Activated T-cell treated with anti-CD3 and anti-CD28 coated beads, Interleukin-2, amount 50 U/mL, for 72 hours (primary cell): ENCODE data around the gene VPS39. TPM values are rescaled to one million over a fixed set of nuclear protein-coding genes. Genes with fewer than 3 reads are reported as not detected.

ENCODE experiments used
- ATAC-seq, 2 donors: fragments of 150-1000 bp; cut with Tn5 transposase; replicated peaks in 1 of 2; 2 replicates each; pipeline ENCODE4 v1.10.0; 2021; ENCODE audit warnings: moderate library complexity in 2 of 2, mild to moderate bottlenecking in 1 of 2
- DNase-seq, 2 donors: peaks; one replicate each; pipeline ENCODE4 v3.0.0; 2021 to 2022; ENCODE audit warnings: mixed read lengths in 1 of 2
- H3K27ac Mint-ChIP-seq: one replicate; pipeline ENCODE4 v1.8.0; 2022; ENCODE audit warnings: mild to moderate bottlenecking, moderate library complexity, mixed read lengths
- H3K27me3 Mint-ChIP-seq: one replicate; pipeline ENCODE4 v1.8.0; 2022; ENCODE audit warnings: low read depth, mixed read lengths
- H3K36me3 Mint-ChIP-seq, 2 donors: one replicate each; pipeline ENCODE4 v1.8.0; 2022; ENCODE audit warnings: mixed read lengths in 2 of 2, mild to moderate bottlenecking in 1 of 2; ENCODE audit not compliant: insufficient read depth in 2 of 2
- H3K4me1 Mint-ChIP-seq: one replicate; pipeline ENCODE4 v1.8.0; 2022; ENCODE audit warnings: low read depth, mixed read lengths
- H3K4me3 Mint-ChIP-seq, 2 donors: one replicate each; pipeline ENCODE4 v1.8.0; 2022; ENCODE audit warnings: mild to moderate bottlenecking in 2 of 2, mixed read lengths in 2 of 2, moderate library complexity in 2 of 2
- H3K9me3 Mint-ChIP-seq, 2 donors: one replicate each; pipeline ENCODE4 v1.8.0; 2022; ENCODE audit warnings: mixed read lengths in 2 of 2
- total RNA-seq, 2 donors: library from RNA; stranded (reverse); gene quantifications; one replicate each; pipeline ENCODE4 v1.2.3, GENCODE V29; 2022

VPS39 gene
- total RNA-seq, 2 donors from 2014 or later: 79.8 to 95.3 TPM

GRCh38 chr15:42133886-42134502 lies 74.1 kb downstream of the VPS39 start:
- peaks cover 9% of the 10 kb centered on the region for H3K27me3 Mint-ChIP-seq
- H3K9me3 Mint-ChIP-seq: no peaks in the 10 kb centered on the region
- no peaks in the 10 kb centered on the region for H3K36me3 Mint-ChIP-seq
- ATAC-seq (peak; percentile 83 to 84), DNase-seq (peak; percentile 77)
- peaks cover 6% of the 10 kb centered on the region for H3K4me1 Mint-ChIP-seq
- no peak overlapping the region for H3K27ac Mint-ChIP-seq
- H3K4me3 Mint-ChIP-seq: no peak overlapping the region

GRCh38 chr15:42133356-42133755 lies 74.7 kb downstream of the VPS39 start:
- no peak for DNase-seq
- no peak for ATAC-seq
- Mint-ChIP-seq H3K4me3 (no peak overlapping the region), H3K27ac (no peak overlapping the region), H3K9me3 (no peaks in the 10 kb centered on the region), H3K4me1 (peaks cover 6% of the 10 kb centered on the region), H3K27me3 (peaks cover 9% of the 10 kb centered on the region), H3K36me3 (no peaks in the 10 kb centered on the region)

- no peak for ATAC-seq
- DNase-seq: no peak
- peaks cover 9% of the 10 kb centered on the region for H3K27me3 Mint-ChIP-seq
- H3K27ac Mint-ChIP-seq: no peak overlapping the region
- no peak overlapping the region for H3K4me3 Mint-ChIP-seq
- H3K4me1 Mint-ChIP-seq: no peaks in the 10 kb centered on the region
- no peaks in the 10 kb centered on the region for H3K9me3 Mint-ChIP-seq
- no peaks in the 10 kb centered on the region for H3K36me3 Mint-ChIP-seq
Measured at GRCh38 chr15:42131826-42132806, 76.0 kb downstream of the VPS39 start.

- no peak overlapping the region for H3K27ac Mint-ChIP-seq
- DNase-seq (no peak), ATAC-seq (no peak)
- H3K27me3 Mint-ChIP-seq: peaks cover 9% of the 10 kb centered on the region
- no peaks in the 10 kb centered on the region for H3K4me1 Mint-ChIP-seq
- no peaks in the 10 kb centered on the region for H3K36me3 Mint-ChIP-seq
- no peaks in the 10 kb centered on the region for H3K9me3 Mint-ChIP-seq
- H3K4me3 Mint-ChIP-seq: no peak overlapping the region
Measured at GRCh38 chr15:42131006-42131405, 77.1 kb downstream of the VPS39 start.

- Mint-ChIP-seq H3K36me3 (no peaks in the 10 kb centered on the region), H3K4me1 (no peaks in the 10 kb centered on the region), H3K27ac (no peak overlapping the region), H3K9me3 (no peaks in the 10 kb centered on the region), H3K4me3 (no peak overlapping the region), H3K27me3 (peaks cover 13% of the 10 kb centered on the region)
- DNase-seq (no peak), ATAC-seq (no peak)
Measured at GRCh38 chr15:42130246-42130986, 77.7 kb downstream of the VPS39 start.

- Mint-ChIP-seq H3K27ac (no peak overlapping the region), H3K36me3 (no peaks in the 10 kb centered on the region), H3K4me3 (peak overlapping the region in 1 of 2 donors; percentile 34), H3K9me3 (no peaks in the 10 kb centered on the region), H3K4me1 (no peaks in the 10 kb centered on the region), H3K27me3 (peaks cover 17% of the 10 kb centered on the region)
- ATAC-seq (peak in 1 of 2 donors; percentile 54), DNase-seq (no peak)
Measured at GRCh38 chr15:42129364-42129763, 78.7 kb downstream of the VPS39 start.

- H3K27me3 Mint-ChIP-seq: peaks cover 17% of the 10 kb centered on the region
- H3K27ac Mint-ChIP-seq: no peak overlapping the region
- H3K4me1 Mint-ChIP-seq: no peaks in the 10 kb centered on the region
- H3K9me3 Mint-ChIP-seq: no peaks in the 10 kb centered on the region
- no peak overlapping the region for H3K4me3 Mint-ChIP-seq
- DNase-seq (no peak), ATAC-seq (no peak)
- H3K36me3 Mint-ChIP-seq: no peaks in the 10 kb centered on the region
Measured at GRCh38 chr15:42128476-42128875, 79.6 kb downstream of the VPS39 start.

- Mint-ChIP-seq H3K36me3 (no peaks in the 10 kb centered on the region), H3K4me1 (peaks cover 7% of the 10 kb centered on the region), H3K27me3 (peaks cover 14% of the 10 kb centered on the region), H3K27ac (no peak overlapping the region), H3K4me3 (no peak overlapping the region), H3K9me3 (no peaks in the 10 kb centered on the region)
- ATAC-seq: no peak
- no peak for DNase-seq
Measured at GRCh38 chr15:42123546-42123945, 84.6 kb downstream of the VPS39 start.

- ATAC-seq: no peak
- H3K36me3 Mint-ChIP-seq: no peaks in the 10 kb centered on the region
- no peak for DNase-seq
- peaks cover 15% of the 10 kb centered on the region for H3K27me3 Mint-ChIP-seq
- H3K27ac Mint-ChIP-seq: no peak overlapping the region
- H3K4me3 Mint-ChIP-seq: no peak overlapping the region
- peaks cover 9% of the 10 kb centered on the region for H3K4me1 Mint-ChIP-seq
- H3K9me3 Mint-ChIP-seq: no peaks in the 10 kb centered on the region
Measured at GRCh38 chr15:42121682-42122081, 86.4 kb downstream of the VPS39 start.

GRCh38 chr15:42121021-42121420 lies 87.1 kb downstream of the VPS39 start:
- H3K36me3 Mint-ChIP-seq: no peaks in the 10 kb centered on the region

GRCh38 chr15:42120285-42120684 lies 87.8 kb downstream of the VPS39 start:
- DNase-seq: no peak
- no peaks in the 10 kb centered on the region for H3K36me3 Mint-ChIP-seq
- H3K4me3 Mint-ChIP-seq: no peak overlapping the region
- no peak for ATAC-seq
- no peaks in the 10 kb centered on the region for H3K9me3 Mint-ChIP-seq
- peaks cover 9% of the 10 kb centered on the region for H3K4me1 Mint-ChIP-seq
- no peak overlapping the region for H3K27ac Mint-ChIP-seq
- peaks cover 15% of the 10 kb centered on the region for H3K27me3 Mint-ChIP-seq

More at GRCh38 chr15:42121021-42121420, 87.1 kb downstream of the VPS39 start:
- Mint-ChIP-seq H3K27ac (no peak overlapping the region), H3K4me3 (no peak overlapping the region), H3K4me1 (peaks cover 9% of the 10 kb centered on the region), H3K9me3 (no peaks in the 10 kb centered on the region), H3K27me3 (peaks cover 21% of the 10 kb centered on the region)
- ATAC-seq: no peak
- DNase-seq: no peak

GRCh38 chr15:42119446-42119760 lies 88.7 kb downstream of the VPS39 start:
- Mint-ChIP-seq H3K9me3 (no peaks in the 10 kb centered on the region), H3K4me1 (peaks cover 9% of the 10 kb centered on the region), H3K36me3 (no peaks in the 10 kb centered on the region), H3K27ac (no peak overlapping the region), H3K4me3 (no peak overlapping the region), H3K27me3 (peaks cover 13% of the 10 kb centered on the region)
- DNase-seq: no peak
- no peak for ATAC-seq
